ENCODE measurements around the gene BDKRB1. TPM values are rescaled to one million over a fixed set of nuclear protein-coding genes. Genes with fewer than 3 reads are reported as not detected.

BDKRB1 gene
- total and polyA plus RNA-seq, 10 of the 15 experiments (the other 5 are each of a cell fraction or from before 2014, with no cell fraction given): 0.21 TPM; not detected in 9

- no peak for FAIRE-seq
Measured at GRCh38 chr14:96256407-96256806, 397 bp downstream of the BDKRB1 start.

More at GRCh38 chr14:96256407-96256806, 397 bp downstream of the BDKRB1 start:
- H3K27ac ChIP-seq (ENCODE audit: control insufficient read depth, insufficient read depth): no peak overlapping the region
- no TSS peak for BruUV-seq (replicated peaks)
- DNase-seq (ENCODE audit: low read depth, low spot score): no peak
- WGBS (ENCODE audit: insufficient coverage, insufficient replicate concordance, low lambda C conversion rate, missing lambda C conversion rate): 24% methylated on average over 4 of the region's 4 CpGs
- POLR2A ChIA-PET: no interaction called here
- H2AFZ ChIP-seq (ENCODE audit: control insufficient read depth, low read depth, low read length): no peak overlapping the region
- CTCF ChIA-PET: no interaction called here
- SMC1A ChIA-PET (ENCODE audit: uncharacterized antibody, unreplicated experiment): no interaction called here
- RAD21 ChIA-PET (ENCODE audit: unreplicated experiment): no interaction called here
- peaks cover 2 to 5% of the 10 kb centered on the region in 2 experiments; a peak in 3 of 4 replicates for H3K27me3 ChIP-seq (replicated peaks in 1 of 2; ENCODE audit: control insufficient read depth in 2 of 2, insufficient read depth in 2 of 2, low read length in 1 of 2)
- no peak overlapping the region for H3K4me2 ChIP-seq (ENCODE audit: control insufficient read depth, insufficient read depth)
- H3K79me2 ChIP-seq (ENCODE audit: control insufficient read depth, insufficient read depth, low read length): no peaks in the 10 kb centered on the region
- no peak overlapping the region for H3K4me3 ChIP-seq
- no peak for ATAC-seq
- intact Hi-C loops (cut with micrococcal nuclease; ENCODE audit: unreplicated experiment) (no loop called here), in situ Hi-C loops (cut with MboI) (no loop called here)
- TF ChIP-seq WRNIP1 (IDR thresholded peaks at IDR 0.05; ENCODE audit: borderline replicate concordance, low read depth, low read length): no peak
- no peak for TF ChIP-seq BACH1 (IDR thresholded peaks at IDR 0.05; ENCODE audit: borderline replicate concordance)
- TF ChIP-seq NFIC (IDR thresholded peaks at IDR 0.05; ENCODE audit: low read depth, low read length): no peak
- TF ChIP-seq TCF12 (IDR thresholded peaks at IDR 0.05; ENCODE audit: low read depth, low read length): no peak
- TF ChIP-seq USF2 (IDR thresholded peaks at IDR 0.05; ENCODE audit: borderline replicate concordance, low read depth, low read length): no peak
- TF ChIP-seq CREM (IDR thresholded peaks at IDR 0.05; ENCODE audit: low read depth): no peak
- TF ChIP-seq CEBPZ (IDR thresholded peaks at IDR 0.05; ENCODE audit: low read depth, low read length): no peak
- no peak for TF ChIP-seq IRF3 (IDR thresholded peaks at IDR 0.05)
- no peak for TF ChIP-seq FOXM1 (IDR thresholded peaks at IDR 0.05; ENCODE audit: low read depth, low read length)
- TF ChIP-seq MLLT1 (IDR thresholded peaks at IDR 0.05): no peak
- TF ChIP-seq RELA (IDR thresholded peaks at IDR 0.05; ENCODE audit: borderline replicate concordance, partially characterized antibody): no peak
- TF ChIP-seq CBFB (IDR thresholded peaks at IDR 0.05; ENCODE audit: low read depth): no peak
- no peak for TF ChIP-seq NR2C1 (IDR thresholded peaks at IDR 0.05)
- no peak for TF ChIP-seq TARDBP (IDR thresholded peaks at IDR 0.05; ENCODE audit: borderline replicate concordance)
- H3K36me3 ChIP-seq (ENCODE audit: control insufficient read depth in 2 of 2, insufficient read depth in 2 of 2, low read length in 1 of 2): no peaks in the 10 kb centered on the region
- no peak overlapping the region for H3K9ac ChIP-seq (ENCODE audit: control insufficient read depth, insufficient read depth, low read length)
- no peaks in the 10 kb centered on the region for H3K4me1 ChIP-seq (ENCODE audit: control insufficient read depth, insufficient read depth, low read length)
- H3K9me3 ChIP-seq (replicated peaks; ENCODE audit: control insufficient read depth, insufficient read depth, low read length): no peaks in the 10 kb centered on the region
- H4K20me1 ChIP-seq (ENCODE audit: control insufficient read depth, insufficient read depth): no peaks in the 10 kb centered on the region
